ENCODE measurements around the gene TRIM41.
A peak's percentile ranks its signal among the peaks of the same experiment; 100 is the strongest.

Gene TRIM41

GRCh38 chr5:181215997-181216989, 6.8 kb upstream of the TRIM41 start:
- no peak for TF ChIP-seq CTCF (IDR thresholded peaks at IDR 0.05; ENCODE audit: low read depth, low read length, missing control alignments)
- peak overlapping the region; percentile 42 for H3K4me3 ChIP-seq (replicated peaks; ENCODE audit: low read depth, low read length)
- no peak for DNase-seq (ENCODE audit: extremely low read depth, low read depth)

GRCh38 chr5:181217111-181217802, 5.8 kb upstream of the TRIM41 start:
- H3K4me3 ChIP-seq (replicated peaks; ENCODE audit: low read depth, low read length): peak overlapping the region; percentile 42
- no peak for DNase-seq (ENCODE audit: extremely low read depth, low read depth)
- TF ChIP-seq CTCF (IDR thresholded peaks at IDR 0.05; ENCODE audit: low read depth, low read length, missing control alignments): no peak

- TF ChIP-seq CTCF (IDR thresholded peaks at IDR 0.05; ENCODE audit: low read depth, low read length, missing control alignments): no peak
- peak overlapping the region; percentile 42 for H3K4me3 ChIP-seq (replicated peaks; ENCODE audit: low read depth, low read length)
- DNase-seq (ENCODE audit: extremely low read depth, low read depth): no peak
Measured at GRCh38 chr5:181217803-181218062, 5.3 kb upstream of the TRIM41 start.

GRCh38 chr5:181218795-181219124, 4.3 kb upstream of the TRIM41 start:
- TF ChIP-seq CTCF (IDR thresholded peaks at IDR 0.05; ENCODE audit: low read depth, low read length, missing control alignments): no peak
- no peak for DNase-seq (ENCODE audit: extremely low read depth, low read depth)
- H3K4me3 ChIP-seq (replicated peaks; ENCODE audit: low read depth, low read length): peak overlapping the region; percentile 37

GRCh38 chr5:181219262-181220177, 3.6 kb upstream of the TRIM41 start:
- no peak for TF ChIP-seq CTCF (IDR thresholded peaks at IDR 0.05; ENCODE audit: low read depth, low read length, missing control alignments)
- no peak for DNase-seq (ENCODE audit: extremely low read depth, low read depth)
- H3K4me3 ChIP-seq (replicated peaks; ENCODE audit: low read depth, low read length): no peak overlapping the region

GRCh38 chr5:181220178-181220515, 2.9 kb upstream of the TRIM41 start:
- no peak for TF ChIP-seq CTCF (IDR thresholded peaks at IDR 0.05; ENCODE audit: low read depth, low read length, missing control alignments)

More at GRCh38 chr5:181220178-181220515, 2.9 kb upstream of the TRIM41 start:
- no peak for DNase-seq (ENCODE audit: extremely low read depth, low read depth)
- H3K4me3 ChIP-seq (replicated peaks; ENCODE audit: low read depth, low read length): no peak overlapping the region
